Measurements from ENCODE around the gene ORAI3. TPM values are rescaled to one million over a fixed set of nuclear protein-coding genes. Genes with fewer than 3 reads are reported as not detected.

ORAI3 gene
- total RNA-seq: 10 to 100 TPM; 24.6 to 25.8 TPM

GRCh38 chr16:30948667-30949649, at the start of gene ORAI3:
Gene ORAI3 (plus strand): TSS chr16:30949068. CDS start chr16:30949290, 222 bp downstream.
- H3K4me3 Mint-ChIP-seq: peak within 1 kb of the TSS; percentile 90
- POLR2A ChIA-PET: interaction anchor here (0.5 to 1.8 kb wide), 9 partner anchors 10 to 239 kb away, joined by 3 to 8 read pairs (median 4); partner anchors contain the start of genes ZNF646 and ZNF668
- peak within 1 kb of the TSS; percentile 85 for H3K27ac Mint-ChIP-seq
- peaks cover 15% of the 10 kb centered on the region for H3K4me1 Mint-ChIP-seq
- DNase-seq: peak; percentile 71
- no peaks in the 10 kb centered on the region for H3K9me3 Mint-ChIP-seq
- H3K27me3 Mint-ChIP-seq: no peaks in the 10 kb centered on the region
- peak; percentile 48 for ATAC-seq (ENCODE audit: low read depth)
- peaks cover 16% of the 10 kb centered on the region for H3K36me3 Mint-ChIP-seq

GRCh38 chr16:30899794-30900193, 49.1 kb upstream of the ORAI3 start:
- H3K36me3 Mint-ChIP-seq: peaks cover 3% of the 10 kb centered on the region
- peaks cover 51% of the 10 kb centered on the region for H3K4me1 Mint-ChIP-seq
- peaks cover 3% of the 10 kb centered on the region for H3K9me3 Mint-ChIP-seq
- POLR2A ChIA-PET: interaction anchor here (3.6 kb wide), 2 partner anchors 25 to 54 kb away, joined by 50 to 82 read pairs; no protein-coding TSS in a partner anchor
- H3K27ac Mint-ChIP-seq: no peak overlapping the region
- H3K27me3 Mint-ChIP-seq: no peaks in the 10 kb centered on the region
- H3K4me3 Mint-ChIP-seq: no peak overlapping the region
- DNase-seq: no peak
- no peak for ATAC-seq (ENCODE audit: low read depth)

DNA sequence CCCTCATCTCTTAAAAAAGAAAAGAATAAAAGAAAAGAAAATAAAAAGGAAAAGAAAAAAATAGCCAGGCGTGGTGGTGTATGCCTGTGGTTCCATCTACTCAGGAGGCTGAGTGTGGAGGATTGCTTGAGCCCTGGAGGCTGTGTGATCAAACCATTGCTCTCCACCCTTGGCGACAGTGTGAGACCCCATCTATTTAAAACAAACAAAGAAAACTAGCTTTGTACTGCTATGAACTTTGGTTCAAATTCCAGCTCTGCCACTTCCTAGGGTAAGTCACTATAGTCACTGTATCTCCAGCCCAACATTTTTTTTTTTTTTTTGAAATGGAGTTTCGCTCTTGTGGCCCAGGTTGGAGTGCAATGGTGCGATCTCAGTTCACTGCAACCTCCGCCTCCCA, 48.3 kb upstream of the ORAI3 start:
- DNase-seq (no peak), ATAC-seq (ENCODE audit: low read depth) (no peak)
- Mint-ChIP-seq H3K4me1 (peaks cover 48% of the 10 kb centered on the region), H3K27ac (peak overlapping the region; percentile 77), H3K4me3 (no peak overlapping the region), H3K9me3 (peaks cover 3% of the 10 kb centered on the region), H3K27me3 (no peaks in the 10 kb centered on the region), H3K36me3 (peaks cover 3% of the 10 kb centered on the region)
- POLR2A ChIA-PET: interaction anchor here (0.6 to 3.6 kb wide), 11 partner anchors 8 to 715 kb away, joined by 3 to 82 read pairs (median 7); partner anchors contain the start of genes BCL7C and PHKG2

DNA sequence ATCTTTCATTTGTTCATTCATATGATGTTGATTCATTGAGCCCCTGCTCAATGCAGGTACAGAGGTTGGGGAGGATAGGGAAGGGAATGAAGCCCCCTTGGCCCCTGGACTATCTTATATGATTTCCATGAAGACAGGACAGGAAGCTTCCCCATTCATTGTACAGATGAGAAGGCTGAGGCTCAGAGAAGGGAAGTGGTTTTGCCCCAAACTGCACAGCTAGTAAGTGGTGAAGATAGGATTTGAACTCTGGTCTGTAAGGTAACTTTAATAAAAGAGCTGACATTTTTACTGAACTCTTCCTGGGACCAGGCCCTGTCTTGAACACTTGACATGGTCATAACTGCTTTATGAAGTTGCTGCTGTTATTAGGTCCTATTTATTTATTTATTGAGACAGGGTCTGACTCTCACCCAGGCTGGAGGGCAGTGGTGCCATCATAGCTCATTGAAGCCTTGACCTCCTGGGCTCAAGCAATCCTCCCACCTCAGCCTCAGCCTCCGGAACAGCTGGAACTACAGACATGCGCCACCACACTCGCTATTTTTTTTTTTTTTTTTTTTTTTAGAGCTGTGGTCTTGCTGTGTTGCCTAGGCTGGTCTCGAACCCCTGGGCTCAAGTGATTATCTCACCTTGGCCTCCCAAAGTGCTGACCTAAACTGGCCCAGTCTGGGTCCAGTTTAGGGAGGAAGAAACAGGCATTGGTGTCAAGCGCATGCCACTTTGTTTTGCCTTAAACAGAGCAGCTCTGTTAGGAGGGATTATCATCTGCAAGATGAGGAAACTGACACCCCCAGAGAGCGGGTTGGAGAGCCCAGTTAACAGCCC, 47.5 kb upstream of the ORAI3 start:
- Mint-ChIP-seq H3K27me3 (no peaks in the 10 kb centered on the region), H3K36me3 (peaks cover 3% of the 10 kb centered on the region), H3K4me3 (peak overlapping the region; percentile 77), H3K4me1 (peaks cover 42% of the 10 kb centered on the region), H3K9me3 (peaks cover 3% of the 10 kb centered on the region), H3K27ac (peak overlapping the region; percentile 77)
- no peak for DNase-seq
- peak; percentile 11 for ATAC-seq (ENCODE audit: low read depth)
- POLR2A ChIA-PET: interaction anchor here (0.6 to 3.6 kb wide), 20 partner anchors 9 to 716 kb away, joined by 3 to 82 read pairs (median 5); partner anchors contain the start of genes BCL7C, KAT8, ORAI3 and PHKG2

- Mint-ChIP-seq H3K27me3 (no peaks in the 10 kb centered on the region), H3K9me3 (peaks cover 3% of the 10 kb centered on the region), H3K36me3 (peaks cover 3% of the 10 kb centered on the region), H3K27ac (peak overlapping the region; percentile 100), H3K4me3 (peak overlapping the region; percentile 99), H3K4me1 (peaks cover 36% of the 10 kb centered on the region)
- ATAC-seq (ENCODE audit: low read depth) (peak; percentile 77), DNase-seq (peak; percentile 87)
- POLR2A ChIA-PET: interaction anchor here (0.6 to 3.6 kb wide), 21 partner anchors 10 to 252 kb away, joined by 3 to 82 read pairs (median 5); partner anchors contain the start of genes BCL7C, FBXL19, KAT8 and ORAI3
Measured at GRCh38 chr16:30902029-30902972, 46.6 kb upstream of the ORAI3 start.

DNA sequence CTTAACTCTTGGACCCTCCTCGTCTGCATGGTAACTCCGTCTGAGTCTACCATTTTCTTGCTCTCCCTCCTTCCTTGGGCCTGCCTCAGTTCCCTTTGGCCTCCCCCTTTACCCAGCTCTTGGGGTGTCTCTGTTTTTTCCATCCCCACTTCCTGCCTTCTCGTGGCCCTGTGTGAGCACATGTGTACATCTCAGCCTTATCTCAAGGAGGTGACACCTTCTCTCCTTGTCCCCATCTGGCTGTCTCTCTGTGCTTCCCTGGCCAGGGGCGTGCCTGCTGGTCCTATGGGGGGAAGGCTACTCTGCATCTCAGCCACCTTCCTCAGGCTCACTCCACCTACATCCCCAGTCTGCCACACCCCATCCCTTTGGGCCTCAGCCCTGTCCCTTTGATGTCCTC, 45.9 kb upstream of the ORAI3 start:
- peak; percentile 42 for ATAC-seq (ENCODE audit: low read depth)
- Mint-ChIP-seq H3K36me3 (peaks cover 3% of the 10 kb centered on the region), H3K4me1 (peaks cover 41% of the 10 kb centered on the region), H3K27ac (peak overlapping the region; percentile 100), H3K4me3 (peak overlapping the region; percentile 99), H3K9me3 (peaks cover 3% of the 10 kb centered on the region), H3K27me3 (no peaks in the 10 kb centered on the region)
- POLR2A ChIA-PET: interaction anchor here (0.5 to 3.6 kb wide), 13 partner anchors 10 to 1152 kb away, joined by 3 to 82 read pairs (median 5); partner anchors contain the start of genes BCL7C, ORAI3 and PHKG2
- DNase-seq: peak; percentile 60

GRCh38 chr16:30903596-30903995, 45.3 kb upstream of the ORAI3 start:
- ATAC-seq (ENCODE audit: low read depth) (peak; percentile 8), DNase-seq (no peak)
- H3K36me3 Mint-ChIP-seq: peaks cover 3% of the 10 kb centered on the region
- H3K4me3 Mint-ChIP-seq: peak overlapping the region; percentile 53
- H3K9me3 Mint-ChIP-seq: peaks cover 3% of the 10 kb centered on the region
- POLR2A ChIA-PET: interaction anchor here (0.5 to 3.6 kb wide), 9 partner anchors 11 to 1152 kb away, joined by 3 to 50 read pairs (median 6); partner anchors contain the start of genes BCL7C and PHKG2
- peak overlapping the region; percentile 100 for H3K27ac Mint-ChIP-seq
- no peaks in the 10 kb centered on the region for H3K27me3 Mint-ChIP-seq
- H3K4me1 Mint-ChIP-seq: peaks cover 41% of the 10 kb centered on the region

- Mint-ChIP-seq H3K4me3 (no peak overlapping the region), H3K9me3 (peaks cover 3% of the 10 kb centered on the region), H3K27ac (peak overlapping the region; percentile 100), H3K36me3 (peaks cover 3% of the 10 kb centered on the region), H3K4me1 (peaks cover 41% of the 10 kb centered on the region), H3K27me3 (no peaks in the 10 kb centered on the region)
- POLR2A ChIA-PET: interaction anchor here (0.8 to 3.0 kb wide), 3 partner anchors 29 to 156 kb away, joined by 3 to 11 read pairs (median 4); partner anchors contain the start of gene PHKG2
- no peak for ATAC-seq (ENCODE audit: low read depth)
- no peak for DNase-seq
Measured at GRCh38 chr16:30904114-30904780, 44.6 kb upstream of the ORAI3 start.

DNA sequence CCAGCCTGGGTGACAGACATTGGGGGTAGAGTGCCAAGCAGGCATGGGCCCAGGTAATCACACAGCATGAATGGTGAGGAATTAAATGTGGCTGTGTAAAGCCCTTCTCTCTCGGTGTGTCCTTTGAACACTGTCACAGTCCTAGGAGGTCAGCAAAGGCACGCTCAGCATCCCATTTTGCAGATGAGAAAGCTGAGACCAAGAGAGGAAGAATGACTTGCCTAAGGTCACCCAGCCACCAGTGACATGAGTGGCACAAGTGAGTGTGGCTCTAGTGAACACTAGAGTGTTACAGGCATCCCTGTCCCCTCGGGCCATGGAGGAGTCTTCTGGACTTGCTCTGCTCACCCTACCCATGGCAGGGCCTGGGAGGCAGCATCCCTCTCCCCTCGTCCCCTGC, 41.8 kb upstream of the ORAI3 start:
- DNase-seq (no peak), ATAC-seq (ENCODE audit: low read depth) (no peak)
- Mint-ChIP-seq H3K36me3 (peaks cover 3% of the 10 kb centered on the region), H3K9me3 (peaks cover 3% of the 10 kb centered on the region), H3K4me3 (no peak overlapping the region), H3K27me3 (no peaks in the 10 kb centered on the region), H3K27ac (no peak overlapping the region), H3K4me1 (peaks cover 25% of the 10 kb centered on the region)
- POLR2A ChIA-PET: interaction anchor here (1.2 kb wide), 1 partner anchor 32 kb away, joined by 4 read pairs; no protein-coding TSS in a partner anchor

GRCh38 chr16:30910427-30911029, 38.3 kb upstream of the ORAI3 start:
- Mint-ChIP-seq H3K9me3 (no peaks in the 10 kb centered on the region), H3K27ac (no peak overlapping the region), H3K36me3 (no peaks in the 10 kb centered on the region), H3K4me3 (no peak overlapping the region), H3K4me1 (peaks cover 6% of the 10 kb centered on the region), H3K27me3 (no peaks in the 10 kb centered on the region)
- ATAC-seq (ENCODE audit: low read depth) (no peak), DNase-seq (no peak)
- POLR2A ChIA-PET: no interaction called here

- Mint-ChIP-seq H3K9me3 (no peaks in the 10 kb centered on the region), H3K36me3 (no peaks in the 10 kb centered on the region), H3K4me3 (no peak overlapping the region), H3K4me1 (peaks cover 1% of the 10 kb centered on the region), H3K27ac (no peak overlapping the region), H3K27me3 (peaks cover 2% of the 10 kb centered on the region)
- ATAC-seq (ENCODE audit: low read depth) (no peak), DNase-seq (no peak)
- POLR2A ChIA-PET: interaction anchor here (0.6 to 0.7 kb wide), 3 partner anchors 68 to 185 kb away, joined by 3 to 4 read pairs (median 4); no protein-coding TSS in a partner anchor
Measured at GRCh38 chr16:30912794-30913412, 36.0 kb upstream of the ORAI3 start.
